Effector memory CD4-positive, alpha-beta T cell (primary cell): Measurements from ENCODE around the gene IGLON5.

Experiments
- DNase-seq, 3 donors: peaks; one replicate each; pipeline ENCODE4 v3.0.0-alpha.2; 2020
- H3K27ac ChIP-seq: 2 replicates; pipeline ENCODE4 v1.7.0; 2013; ENCODE audit warnings: mild to moderate bottlenecking, low read length, moderate library complexity; ENCODE audit not compliant: insufficient read depth, poor library complexity, severe bottlenecking
- H3K27me3 ChIP-seq: replicated peaks from 2 replicates; pipeline ENCODE4 v1.7.0; 2013; ENCODE audit warnings: mild to moderate bottlenecking, low read length; ENCODE audit not compliant: insufficient read depth, control insufficient read depth, poor library complexity, severe bottlenecking
- H3K36me3 ChIP-seq: 2 replicates; pipeline ENCODE4 v1.7.0; 2013; ENCODE audit warnings: mild to moderate bottlenecking, low read length, moderate library complexity; ENCODE audit not compliant: control insufficient read depth, insufficient read depth
- H3K4me1 ChIP-seq: 2 replicates; pipeline ENCODE4 v1.7.0; 2013; ENCODE audit warnings: low read length, mild to moderate bottlenecking; ENCODE audit not compliant: control insufficient read depth, insufficient read depth, poor library complexity, severe bottlenecking
- H3K4me3 ChIP-seq: 2 replicates; pipeline ENCODE4 v1.7.0; 2013; ENCODE audit warnings: low read length, low read depth, mild to moderate bottlenecking; ENCODE audit not compliant: insufficient read depth, poor library complexity, severe bottlenecking
- H3K9me3 ChIP-seq: 2 replicates; pipeline ENCODE4 v1.7.0; 2013; ENCODE audit warnings: mild to moderate bottlenecking, low read length, moderate library complexity; ENCODE audit not compliant: control insufficient read depth

Gene IGLON5

DNA sequence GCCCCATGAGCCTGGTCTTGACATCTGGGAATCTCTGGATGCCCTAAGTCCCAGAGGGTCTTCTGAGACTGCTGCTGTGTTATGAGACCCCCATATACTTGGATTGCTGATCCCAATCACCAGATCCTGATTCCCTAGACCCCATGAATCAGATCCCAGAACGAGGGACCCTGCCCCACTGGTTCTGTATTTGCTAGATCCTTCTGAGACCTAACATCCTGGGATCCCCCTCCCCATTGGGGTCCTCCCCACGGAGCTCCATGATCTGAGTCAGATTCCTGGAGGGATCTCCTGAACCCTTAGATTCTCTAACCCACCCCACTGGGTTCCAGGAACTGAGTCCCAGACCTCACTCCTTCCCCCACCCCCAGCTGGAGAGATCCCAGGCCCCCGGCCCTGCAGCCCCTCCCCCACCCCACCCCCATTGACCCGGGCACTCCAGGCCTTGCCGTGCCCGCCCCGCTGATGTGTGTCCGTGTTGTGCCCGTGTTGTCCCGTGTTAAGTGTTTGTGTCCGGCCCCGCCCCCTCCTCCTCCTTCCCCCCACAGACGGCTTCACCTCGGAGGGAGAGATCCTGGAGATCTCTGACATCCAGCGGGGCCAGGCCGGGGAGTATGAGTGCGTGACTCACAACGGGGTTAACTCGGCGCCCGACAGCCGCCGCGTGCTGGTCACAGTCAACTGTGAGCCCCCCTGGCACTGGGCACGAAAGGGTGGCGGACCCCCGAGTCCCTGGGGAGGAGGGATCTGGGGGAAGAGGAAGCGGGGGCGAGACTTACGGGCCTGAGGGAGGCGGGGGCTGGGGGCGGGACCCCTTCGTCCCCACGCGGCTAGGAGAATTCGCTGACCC, 15.0 kb downstream of the IGLON5 start:
- DNase-seq: no peak
- Histone ChIP-seq H3K36me3 (no peaks in the 10 kb centered on the region), H3K4me3 (no peak overlapping the region), H3K27me3 (peaks cover 32% of the 10 kb centered on the region), H3K27ac (no peak overlapping the region), H3K4me1 (peaks cover 5% of the 10 kb centered on the region), H3K9me3 (no peaks in the 10 kb centered on the region)

DNA sequence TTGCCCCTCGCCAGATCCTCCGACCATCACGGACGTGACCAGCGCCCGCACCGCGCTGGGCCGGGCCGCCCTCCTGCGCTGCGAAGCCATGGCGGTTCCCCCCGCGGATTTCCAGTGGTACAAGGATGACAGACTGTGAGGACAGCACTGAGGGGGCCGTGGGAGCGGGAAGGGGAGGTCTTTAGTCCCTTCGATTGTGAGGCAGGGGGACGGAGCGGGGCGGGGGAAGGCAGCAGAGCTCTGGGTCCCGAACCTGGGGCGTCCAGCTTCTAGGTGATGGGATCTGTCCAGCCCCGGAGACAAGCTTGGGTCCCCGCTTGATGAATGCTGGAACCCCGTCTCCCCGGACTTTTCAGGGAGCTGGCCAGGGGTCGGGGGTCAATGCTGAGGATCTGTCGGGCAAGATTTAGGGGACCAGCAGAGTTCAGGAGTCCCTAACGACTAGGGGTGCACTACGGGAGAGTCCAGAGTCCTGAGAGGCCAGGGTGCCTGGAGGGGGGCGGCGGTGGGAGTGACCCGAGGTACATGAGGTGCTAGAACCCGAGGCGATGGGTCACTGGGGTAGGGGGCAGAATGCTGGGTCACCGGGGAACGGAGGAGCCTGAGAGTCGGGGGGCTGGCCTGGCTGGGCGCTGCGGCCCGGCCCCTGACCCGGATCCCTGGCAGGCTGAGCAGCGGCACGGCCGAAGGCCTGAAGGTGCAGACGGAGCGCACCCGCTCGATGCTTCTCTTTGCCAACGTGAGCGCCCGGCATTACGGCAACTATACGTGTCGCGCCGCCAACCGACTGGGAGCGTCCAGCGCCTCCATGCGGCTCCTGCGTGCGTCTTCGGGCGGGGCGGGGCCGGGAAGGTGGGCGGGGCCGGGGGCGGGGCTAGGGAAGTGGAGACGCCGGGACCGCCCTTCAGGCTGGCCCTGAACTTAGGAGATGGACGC, 15.9 kb downstream of the IGLON5 start:
- no peak overlapping the region for H3K27ac ChIP-seq
- H3K36me3 ChIP-seq: no peaks in the 10 kb centered on the region
- H3K4me3 ChIP-seq: peak overlapping the region; percentile 22

DNA sequence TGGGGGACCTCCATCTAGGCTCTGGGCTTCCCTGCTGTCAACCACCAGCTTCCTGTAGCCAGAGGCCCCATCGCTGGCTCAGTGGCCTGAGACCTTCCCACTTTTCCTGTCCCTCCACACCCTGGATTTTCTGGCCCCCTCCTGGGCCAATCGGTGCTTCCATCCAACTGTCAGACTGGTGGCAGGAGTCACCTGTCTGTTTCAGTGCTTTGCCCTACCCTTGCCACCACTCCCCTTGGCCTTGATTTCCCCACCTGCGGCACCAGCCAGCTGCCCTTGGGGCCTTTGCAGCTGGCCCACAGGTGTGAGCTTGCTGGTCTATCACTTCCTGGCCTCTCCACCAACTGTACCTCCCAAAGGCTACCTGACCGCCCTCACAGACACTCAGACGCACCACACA, 18.0 kb downstream of the IGLON5 start:
- no peak overlapping the region for H3K27ac ChIP-seq
- DNase-seq: no peak
- peaks cover 5% of the 10 kb centered on the region for H3K4me1 ChIP-seq
- no peaks in the 10 kb centered on the region for H3K36me3 ChIP-seq
- no peak overlapping the region for H3K4me3 ChIP-seq
- no peaks in the 10 kb centered on the region for H3K9me3 ChIP-seq
- H3K27me3 ChIP-seq: peaks cover 32% of the 10 kb centered on the region

More for the DNA sequence above, 15.9 kb downstream of the IGLON5 start:
- peaks cover 5% of the 10 kb centered on the region for H3K4me1 ChIP-seq
- DNase-seq: peak in 2 of 3 donors; percentile 25 to 35
- no peaks in the 10 kb centered on the region for H3K9me3 ChIP-seq
- H3K27me3 ChIP-seq: peaks cover 32% of the 10 kb centered on the region

DNA sequence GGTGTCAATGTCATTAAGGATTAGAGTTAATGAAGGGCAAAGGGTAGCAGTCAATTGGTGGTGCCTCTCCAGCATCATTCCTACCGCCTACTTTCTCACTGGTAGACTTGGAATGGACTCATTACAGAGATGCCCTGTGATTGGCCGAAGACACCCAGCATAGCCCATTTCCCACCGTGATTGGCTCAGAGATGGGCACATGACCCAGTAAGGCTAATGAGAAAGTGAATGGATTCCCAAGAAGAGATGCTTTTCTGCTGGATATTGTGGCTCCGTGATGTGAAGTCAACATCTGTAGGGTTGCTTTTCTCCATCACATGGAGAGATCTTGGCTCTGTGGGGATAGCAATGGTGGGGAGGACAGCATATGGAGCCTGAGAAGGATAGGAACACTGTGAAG, 18.9 kb downstream of the IGLON5 start:
- peaks cover 32% of the 10 kb centered on the region for H3K27me3 ChIP-seq
- no peak for DNase-seq
- no peak overlapping the region for H3K27ac ChIP-seq
- no peaks in the 10 kb centered on the region for H3K36me3 ChIP-seq
- peaks cover 5% of the 10 kb centered on the region for H3K4me1 ChIP-seq
- H3K4me3 ChIP-seq: no peak overlapping the region
- no peaks in the 10 kb centered on the region for H3K9me3 ChIP-seq

DNA sequence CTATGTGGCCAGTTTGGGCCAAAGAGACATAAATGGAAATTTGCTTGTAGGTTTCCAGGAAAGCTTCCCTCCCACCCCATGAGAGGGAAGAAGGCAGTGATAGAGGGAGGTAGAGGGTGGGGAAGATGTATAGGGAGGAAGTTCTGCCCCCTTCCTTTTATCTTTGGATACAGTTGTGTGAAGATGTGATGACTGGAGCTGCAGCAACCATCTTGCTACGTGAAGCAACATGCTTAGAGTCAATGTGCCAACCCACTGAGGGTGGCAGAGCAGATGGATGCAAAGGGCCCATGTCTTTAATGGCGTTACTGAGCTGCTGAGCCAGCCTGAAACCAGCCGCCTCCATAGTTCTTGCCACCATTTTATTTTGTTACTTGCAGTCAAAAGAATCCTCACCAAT, 19.7 kb downstream of the IGLON5 start:
- no peaks in the 10 kb centered on the region for H3K36me3 ChIP-seq
- no peak for DNase-seq
- H3K4me3 ChIP-seq: no peak overlapping the region
- peaks cover 26% of the 10 kb centered on the region for H3K27me3 ChIP-seq
- no peaks in the 10 kb centered on the region for H3K9me3 ChIP-seq
- H3K4me1 ChIP-seq: peaks cover 5% of the 10 kb centered on the region
- no peak overlapping the region for H3K27ac ChIP-seq

DNA sequence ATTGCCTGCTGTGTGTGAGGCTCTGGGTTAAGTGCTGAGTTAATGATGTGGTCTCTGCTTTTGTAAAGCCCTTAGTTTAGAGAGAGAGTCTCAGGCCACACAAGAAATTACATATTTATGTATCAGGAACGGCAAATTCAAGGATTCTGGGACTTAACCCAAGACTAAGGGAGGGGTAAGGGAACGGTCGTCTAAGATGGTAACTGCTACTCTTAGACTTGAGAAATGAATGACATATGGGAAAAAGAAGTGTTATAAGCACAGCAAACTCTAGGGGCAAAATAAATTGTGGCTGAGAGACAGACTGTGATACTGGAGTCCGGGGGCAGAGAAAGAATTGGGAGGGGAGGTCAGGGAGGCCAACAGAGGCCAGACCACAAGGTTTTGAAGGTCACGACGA, 20.3 kb downstream of the IGLON5 start:
- H3K9me3 ChIP-seq: no peaks in the 10 kb centered on the region
- H3K27ac ChIP-seq: no peak overlapping the region
- no peak for DNase-seq
- H3K27me3 ChIP-seq: peaks cover 21% of the 10 kb centered on the region
- H3K4me3 ChIP-seq: no peak overlapping the region
- H3K36me3 ChIP-seq: no peaks in the 10 kb centered on the region
- peaks cover 5% of the 10 kb centered on the region for H3K4me1 ChIP-seq

DNA sequence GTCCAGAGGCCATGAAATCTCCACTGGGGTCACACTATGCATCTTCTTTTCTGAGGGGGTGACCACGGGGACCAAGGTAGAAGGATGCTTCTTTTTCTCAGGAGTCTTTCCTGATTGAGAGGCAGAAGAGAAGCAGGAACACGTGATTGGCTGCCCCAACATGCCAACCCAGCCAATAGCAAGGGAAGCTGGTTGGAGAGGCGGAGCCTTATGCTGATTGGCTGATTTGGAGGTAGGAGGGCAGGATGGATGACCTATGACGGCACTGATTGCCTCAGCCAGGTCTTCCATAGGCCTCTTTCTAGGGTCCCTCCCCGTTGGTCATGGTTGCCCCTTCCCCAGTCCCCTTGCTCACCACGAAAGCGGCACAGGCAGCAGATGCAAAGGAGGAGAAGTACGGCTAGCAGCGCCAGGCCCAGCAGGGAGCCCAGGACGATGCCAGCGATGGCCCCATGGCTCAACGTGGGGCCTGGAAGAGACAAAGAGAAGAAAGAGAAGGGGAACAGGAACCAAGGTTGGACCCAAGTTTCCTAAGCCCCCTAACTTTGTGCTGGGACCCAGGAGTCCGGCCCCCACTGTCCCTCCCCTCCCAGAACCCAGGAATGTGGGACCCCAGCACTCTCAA, 22.5 kb downstream of the IGLON5 start:
- H3K27ac ChIP-seq: no peak overlapping the region
- no peak for DNase-seq
- H3K4me1 ChIP-seq: peaks cover 6% of the 10 kb centered on the region
- no peaks in the 10 kb centered on the region for H3K36me3 ChIP-seq
- H3K4me3 ChIP-seq: no peak overlapping the region
- no peaks in the 10 kb centered on the region for H3K9me3 ChIP-seq
- H3K27me3 ChIP-seq: no peaks in the 10 kb centered on the region

DNA sequence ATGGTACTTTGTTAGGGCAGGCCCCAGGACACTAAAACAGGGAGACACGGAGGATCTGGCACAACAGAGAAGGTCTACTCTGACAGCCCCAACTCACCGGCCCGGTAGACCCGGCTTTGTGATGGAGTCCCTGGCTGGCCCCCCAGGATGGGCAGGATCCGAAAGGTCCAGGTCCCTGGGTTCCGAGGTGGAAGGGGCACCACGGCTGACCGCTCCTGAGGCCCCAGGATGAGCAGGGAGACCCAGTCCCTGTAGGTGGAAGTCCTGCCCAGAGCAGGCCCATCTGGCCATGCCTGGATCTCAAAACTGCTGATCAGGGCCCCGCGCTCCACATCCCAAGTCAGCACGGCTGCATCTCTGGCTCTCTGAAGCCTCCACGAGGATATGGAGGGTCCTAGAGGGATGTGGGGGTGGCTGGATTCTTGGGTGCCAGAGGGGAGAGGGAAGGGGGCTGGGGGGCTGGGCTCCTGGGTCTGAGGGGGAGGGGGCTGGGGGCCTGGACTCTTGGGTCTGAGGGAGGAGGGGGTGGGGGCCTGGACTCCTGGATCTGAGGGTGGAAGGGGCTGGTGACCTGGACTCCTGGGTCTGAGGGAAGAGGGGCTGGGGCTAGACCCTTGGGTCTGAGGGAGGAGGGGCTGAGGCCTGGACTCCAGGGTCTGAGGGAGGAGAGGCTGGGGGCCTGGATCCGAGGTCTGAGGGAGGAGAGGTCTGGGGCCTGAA, 25.9 kb downstream of the IGLON5 start:
- H3K4me1 ChIP-seq: peaks cover 15% of the 10 kb centered on the region
- H3K36me3 ChIP-seq: no peaks in the 10 kb centered on the region
- DNase-seq: no peak
- no peaks in the 10 kb centered on the region for H3K9me3 ChIP-seq
- no peak overlapping the region for H3K27ac ChIP-seq
- no peaks in the 10 kb centered on the region for H3K27me3 ChIP-seq
- H3K4me3 ChIP-seq: no peak overlapping the region

DNA sequence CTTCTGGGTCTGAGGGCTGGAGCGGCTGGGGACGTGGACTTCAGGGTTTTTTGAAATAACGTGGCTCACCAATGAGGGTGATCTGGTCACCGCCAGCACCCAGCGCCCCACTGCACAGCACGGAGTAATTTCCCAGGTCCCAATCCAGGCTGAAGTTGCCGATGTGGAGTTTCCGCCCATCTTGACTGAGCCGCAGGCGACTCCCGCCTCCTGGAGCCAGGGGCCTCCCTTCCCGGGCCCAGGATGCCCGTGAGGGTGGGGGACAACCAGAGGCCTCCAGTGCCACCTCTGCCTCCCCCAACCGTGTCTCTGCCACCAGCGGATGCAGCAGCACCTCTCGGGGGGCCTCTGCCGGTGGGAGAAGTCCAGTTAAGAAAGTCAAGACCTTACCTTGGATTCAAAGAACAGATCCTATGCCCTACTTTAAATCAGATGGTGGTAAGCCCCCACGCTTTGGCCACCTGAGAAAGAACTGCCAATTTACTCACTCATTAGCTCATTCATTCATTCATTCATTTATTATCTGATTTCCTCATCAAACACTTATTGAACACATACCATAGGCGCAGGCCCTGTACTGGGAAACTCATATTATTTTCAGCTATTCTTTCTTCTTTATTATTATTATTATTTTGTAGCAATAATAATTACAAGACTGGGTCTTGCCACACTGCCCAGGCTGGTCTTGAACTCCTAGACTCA, 26.6 kb downstream of the IGLON5 start:
- Histone ChIP-seq H3K4me3 (no peak overlapping the region), H3K9me3 (no peaks in the 10 kb centered on the region), H3K27ac (no peak overlapping the region), H3K36me3 (no peaks in the 10 kb centered on the region), H3K4me1 (peaks cover 15% of the 10 kb centered on the region), H3K27me3 (no peaks in the 10 kb centered on the region)
- DNase-seq: no peak
